Kidney epithelial cell (primary cell): ENCODE data around the gene KLHL40. TPM values are rescaled to one million over a fixed set of nuclear protein-coding genes. Genes with fewer than 3 reads are reported as not detected.

ENCODE experiments used
- DNase-seq: peaks from one replicate; pipeline ENCODE4 v3.0.0-alpha.2; 2010; ENCODE audit warnings: low read depth
- H3K27me3 ChIP-seq: 2 replicates; pipeline ENCODE4 v1.6.0; 2011; ENCODE audit warnings: low read length; ENCODE audit not compliant: control insufficient read depth, insufficient read depth
- H3K36me3 ChIP-seq: 2 replicates; pipeline ENCODE4 v1.5.1; 2011; ENCODE audit warnings: low read length; ENCODE audit not compliant: control insufficient read depth, insufficient read depth
- H3K4me3 ChIP-seq: 2 replicates; pipeline ENCODE4 v1.5.1; 2011; ENCODE audit warnings: low read depth, mild to moderate bottlenecking, control low read depth, low read length
- total RNA-seq: library from RNA; depleted of rRNA; stranded (reverse); fragments of >200 nt; gene quantifications from 2 replicates; pipeline ENCODE4 v1.2.3, GENCODE V29; 2015
- TF ChIP-seq, protein P1 (sequence below): IDR thresholded peaks from 2 replicates; pipeline ENCODE4 v1.5.1; 2011; ENCODE audit warnings: mild to moderate bottlenecking, moderate library complexity, low read length, control low read depth, inconsistent platforms; ENCODE audit not compliant: insufficient read depth, poor library complexity, severe bottlenecking

The KLHL40 gene
- total RNA-seq, 1 donor from 2014 or later, result not detected

DNA sequence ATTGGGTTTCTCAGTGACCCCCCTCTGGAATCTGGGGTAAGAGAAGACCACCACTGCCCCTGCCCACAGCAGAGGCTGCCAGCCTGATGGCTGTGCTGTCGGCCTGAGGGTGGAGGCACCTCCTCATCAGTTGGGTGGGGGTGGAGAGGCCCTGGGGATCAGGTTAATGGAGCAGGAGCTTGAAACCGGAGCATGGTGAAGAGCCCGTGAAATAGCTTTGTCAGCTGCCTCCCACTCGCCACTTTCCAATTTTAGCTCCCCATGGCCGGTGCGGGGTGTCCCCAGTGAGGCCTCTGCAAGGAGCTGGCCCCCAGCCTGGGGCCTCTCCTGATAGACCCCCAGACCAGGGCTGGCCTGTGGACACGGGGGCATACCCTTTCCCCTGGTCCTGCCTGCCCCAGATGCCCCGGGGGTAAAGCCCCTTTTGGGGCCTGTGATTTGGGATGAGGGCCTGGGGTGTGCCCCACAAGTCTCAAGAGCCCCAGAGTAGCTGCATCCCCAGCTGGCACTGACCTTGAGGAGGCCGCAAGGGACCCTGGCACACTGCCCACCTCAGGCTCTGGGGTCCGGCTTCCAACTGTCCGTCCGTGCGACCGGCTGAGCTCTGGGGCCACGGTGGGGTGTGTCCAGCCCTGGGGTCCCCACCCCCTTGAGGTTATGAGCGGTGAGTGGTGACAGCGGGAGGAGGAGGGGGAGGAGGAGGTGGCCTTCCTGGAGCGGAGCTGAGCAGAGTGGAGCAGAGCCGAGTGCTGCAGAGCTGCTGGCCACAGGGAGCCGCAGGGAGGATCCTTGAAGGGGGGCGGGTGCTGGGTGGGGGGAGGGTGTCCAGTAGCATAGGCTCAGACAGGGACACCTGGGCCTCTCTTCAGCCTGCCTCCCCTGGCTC lies 17.0 kb downstream of the KLHL40 start, which contains the start of gene HHATL:
TSS of gene HHATL (minus strand) at position 733 of the 886 bp plus-strand sequence. CDS start 1,972 bp downstream, outside the sequence.
- Histone ChIP-seq H3K36me3 (no peaks in the 10 kb centered on the region), H3K4me3 (no peak within 1 kb of the TSS), H3K27me3 (peaks cover 24% of the 10 kb centered on the region)
- TF ChIP-seq, protein P1, sequence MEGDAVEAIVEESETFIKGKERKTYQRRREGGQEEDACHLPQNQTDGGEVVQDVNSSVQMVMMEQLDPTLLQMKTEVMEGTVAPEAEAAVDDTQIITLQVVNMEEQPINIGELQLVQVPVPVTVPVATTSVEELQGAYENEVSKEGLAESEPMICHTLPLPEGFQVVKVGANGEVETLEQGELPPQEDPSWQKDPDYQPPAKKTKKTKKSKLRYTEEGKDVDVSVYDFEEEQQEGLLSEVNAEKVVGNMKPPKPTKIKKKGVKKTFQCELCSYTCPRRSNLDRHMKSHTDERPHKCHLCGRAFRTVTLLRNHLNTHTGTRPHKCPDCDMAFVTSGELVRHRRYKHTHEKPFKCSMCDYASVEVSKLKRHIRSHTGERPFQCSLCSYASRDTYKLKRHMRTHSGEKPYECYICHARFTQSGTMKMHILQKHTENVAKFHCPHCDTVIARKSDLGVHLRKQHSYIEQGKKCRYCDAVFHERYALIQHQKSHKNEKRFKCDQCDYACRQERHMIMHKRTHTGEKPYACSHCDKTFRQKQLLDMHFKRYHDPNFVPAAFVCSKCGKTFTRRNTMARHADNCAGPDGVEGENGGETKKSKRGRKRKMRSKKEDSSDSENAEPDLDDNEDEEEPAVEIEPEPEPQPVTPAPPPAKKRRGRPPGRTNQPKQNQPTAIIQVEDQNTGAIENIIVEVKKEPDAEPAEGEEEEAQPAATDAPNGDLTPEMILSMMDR, result no peak
- no peak for DNase-seq

DNA sequence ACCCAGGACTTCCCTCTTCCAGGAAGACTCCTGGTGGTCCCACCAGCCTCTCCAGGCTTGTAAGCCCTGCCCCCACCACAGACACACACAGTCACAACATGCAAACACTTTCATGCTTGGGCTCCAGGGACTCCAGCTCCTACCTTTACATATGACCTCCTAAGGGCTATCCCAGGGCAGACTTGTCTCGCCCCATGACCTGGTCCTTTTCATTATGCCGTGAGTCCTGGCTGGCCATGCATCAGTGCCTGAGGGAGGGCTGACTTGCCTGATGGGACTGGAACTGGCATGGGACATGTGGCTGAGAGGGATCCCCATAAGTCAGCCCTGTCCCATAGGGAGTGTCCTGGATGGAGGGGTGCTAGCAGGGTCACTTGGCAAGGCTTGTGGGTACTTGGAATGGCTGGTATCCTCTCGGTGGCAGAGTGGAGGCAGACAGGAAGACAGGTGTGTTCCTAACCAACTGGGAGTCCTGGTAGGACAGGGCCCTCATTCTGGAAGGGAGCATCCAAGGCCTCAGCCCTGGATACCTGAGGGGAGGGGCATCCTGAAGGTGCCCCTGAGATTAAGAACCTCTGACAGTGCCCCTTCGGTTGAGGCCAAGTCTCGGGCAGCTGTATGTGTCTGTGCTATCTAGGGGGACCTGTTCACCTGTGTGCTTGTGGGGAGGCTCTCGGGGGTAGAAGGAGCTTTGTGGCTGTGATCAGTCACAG lies 17.8 kb downstream of the KLHL40 start:
- no peak for DNase-seq

DNA sequence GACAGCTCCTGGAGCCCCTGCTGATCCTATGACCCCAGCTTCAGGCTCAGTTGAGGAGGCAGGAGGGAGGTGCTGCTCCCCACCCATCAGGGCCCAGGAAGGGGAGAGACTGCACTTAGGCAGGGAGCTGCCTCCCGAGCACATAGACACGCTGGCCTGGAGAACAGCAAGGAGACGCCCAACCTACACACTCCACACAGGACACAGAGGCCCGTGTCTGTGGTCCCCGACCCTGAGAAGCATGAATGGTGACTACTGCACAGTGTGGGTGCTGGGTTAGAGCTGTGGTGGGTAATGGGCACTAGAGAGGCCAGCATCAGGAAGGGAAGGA lies 18.3 kb downstream of the KLHL40 start:
- H3K36me3 ChIP-seq, result no peaks in the 10 kb centered on the region
- no peak overlapping the region for H3K4me3 ChIP-seq
- TF ChIP-seq, protein P1, result no peak
- H3K27me3 ChIP-seq, result peaks cover 22% of the 10 kb centered on the region
- no peak for DNase-seq

More for the DNA sequence above, 17.8 kb downstream of the KLHL40 start:
- TF ChIP-seq, protein P1, result no peak
- Histone ChIP-seq H3K4me3 (no peak overlapping the region), H3K27me3 (peaks cover 24% of the 10 kb centered on the region), H3K36me3 (no peaks in the 10 kb centered on the region)

DNA sequence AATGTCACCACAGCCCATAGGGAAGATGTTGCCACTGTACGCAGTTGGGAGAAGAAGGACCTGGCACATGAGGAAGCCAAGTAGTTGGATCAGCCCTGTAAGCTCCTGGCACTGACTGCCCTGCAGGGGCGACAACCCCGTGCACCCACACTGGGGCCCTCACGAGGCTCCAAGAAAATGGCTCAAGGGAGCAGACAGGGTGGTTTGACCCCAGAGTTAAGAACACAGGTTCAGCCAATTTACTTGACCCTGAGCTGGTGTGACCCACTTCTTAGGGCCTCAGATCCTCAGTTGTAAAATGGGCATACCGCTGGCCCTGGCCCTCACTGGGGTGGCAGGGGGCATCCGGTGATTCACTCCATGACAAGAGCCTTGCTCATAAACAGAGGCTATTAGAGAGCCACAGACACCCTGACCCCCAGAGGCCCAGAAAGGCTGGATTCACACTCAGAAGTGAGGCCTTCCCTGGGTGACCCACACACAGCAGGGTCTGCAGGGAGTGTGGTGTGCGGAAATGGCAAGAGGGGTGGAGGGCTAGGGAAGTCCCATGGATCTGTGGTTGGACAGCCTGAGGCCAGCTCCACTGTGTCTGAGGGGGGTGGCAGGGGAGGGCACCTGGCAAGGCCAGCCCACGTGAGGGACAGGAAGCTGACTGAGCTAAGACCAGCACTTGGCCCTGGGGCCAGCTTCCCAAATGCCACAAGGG lies 19.0 kb downstream of the KLHL40 start:
- peaks cover 22% of the 10 kb centered on the region for H3K27me3 ChIP-seq
- H3K36me3 ChIP-seq, result no peaks in the 10 kb centered on the region
- TF ChIP-seq, protein P1, result no peak
- no peak overlapping the region for H3K4me3 ChIP-seq
- DNase-seq, result no peak

DNA sequence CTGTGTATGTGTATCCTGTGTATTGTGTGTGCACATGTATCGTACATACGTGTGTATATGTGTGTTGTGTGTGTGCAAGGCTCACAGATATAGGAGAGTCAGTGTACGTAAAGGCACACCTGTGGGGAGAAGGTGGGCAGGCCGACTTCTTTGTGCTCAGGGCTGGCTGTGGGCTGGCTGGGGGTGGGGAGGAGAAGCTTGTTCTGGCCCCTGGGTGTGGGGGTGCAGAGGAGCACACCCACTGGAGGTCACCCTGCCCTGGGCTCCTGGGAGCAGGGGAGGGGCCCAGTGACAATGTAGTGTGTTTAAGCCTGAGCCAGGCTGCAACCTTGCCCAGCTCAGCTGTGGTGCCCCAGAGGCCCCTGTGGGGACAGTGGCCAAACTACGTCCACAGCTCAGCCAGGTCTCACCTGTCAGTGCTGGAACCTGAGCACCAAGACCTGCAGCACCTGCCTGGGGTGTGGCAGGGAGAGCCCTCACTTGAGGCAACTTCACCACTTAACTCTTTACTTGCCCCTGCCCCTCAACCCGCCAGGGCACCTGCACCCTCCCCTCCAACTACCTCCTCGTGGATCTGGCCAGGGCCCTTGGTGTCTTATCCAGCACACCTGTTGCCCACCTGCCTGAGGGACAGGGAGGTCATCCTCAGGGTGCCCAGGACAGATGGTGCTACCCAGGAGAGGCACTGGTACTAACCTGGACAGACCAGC lies 19.9 kb downstream of the KLHL40 start:
- no peak for DNase-seq
- TF ChIP-seq, protein P1, result no peak

More for the DNA sequence above, 19.9 kb downstream of the KLHL40 start:
- H3K4me3 ChIP-seq, result no peak overlapping the region
- peaks cover 18% of the 10 kb centered on the region for H3K27me3 ChIP-seq
- H3K36me3 ChIP-seq, result no peaks in the 10 kb centered on the region
